Endothelial cell of umbilical vein (primary cell): ENCODE data around the gene DNAJC30. TPM values are rescaled to one million over a fixed set of nuclear protein-coding genes. Genes with fewer than 3 reads are reported as not detected.

ENCODE experiments used
- BruUV-seq: library from RNA; stranded (reverse); fragments of 400-500 nt; replicated peaks from 2 replicates; lab custom pipeline; 2021; lab: Mats Ljungman, UMichigan
- CTCF ChIA-PET: fragments of 300-600, 350-600 bp; sonication (Branson Sonifier 250); formaldehyde crosslinking; loops from one replicate; lab custom pipeline; 2021; ENCODE audit warnings: antibody characterized with exemption, inconsistent platforms; lab: Charles Lee
- POLR2A ChIA-PET: fragments of 300-600, 350-600 bp; sonication (Branson Sonifier 250); formaldehyde crosslinking; loops from one replicate; lab custom pipeline; 2021; ENCODE audit warnings: antibody characterized with exemption, inconsistent platforms; lab: Charles Lee
- DNase-seq: peaks from one replicate; pipeline ENCODE4 v3.0.0-alpha.2; 2011; ENCODE audit warnings: low read depth, low spot score
- FAIRE-seq: peaks from 2 replicates; lab custom pipeline; 2011; peaks lifted over from hg19 to GRCh38; lab: Jason Lieb, UNC
- H2AFZ ChIP-seq: 2 replicates; pipeline ENCODE4 v1.6.0; 2012; ENCODE audit warnings: low read depth, low read length, control low read depth, inconsistent platforms
- H3K27ac ChIP-seq: 2 replicates; pipeline ENCODE4 v1.5.1; 2011; ENCODE audit warnings: low read depth, mild to moderate bottlenecking, control low read depth, low read length, moderate library complexity; ENCODE audit not compliant: insufficient read depth
- H3K27me3 ChIP-seq, 2 experiments: 2 replicates each; pipeline versions ENCODE4 v1.6.0 to v1.6.1; 2011; ENCODE audit warnings: low read length in 2 of 2, mixed read lengths in 1 of 2; ENCODE audit not compliant: control insufficient read depth in 2 of 2, insufficient read depth in 2 of 2
- H3K36me3 ChIP-seq, 2 experiments: 2 replicates in 1 of 2; 3 replicates in 1 of 2; pipeline ENCODE4 v1.5.1; 2011; ENCODE audit warnings: low read length in 2 of 2, mild to moderate bottlenecking in 1 of 2, moderate library complexity in 1 of 2; ENCODE audit not compliant: control insufficient read depth in 2 of 2, insufficient read depth in 2 of 2; ENCODE audit errors: extremely low read depth in 1 of 2
- H3K4me1 ChIP-seq: 3 replicates; pipeline ENCODE4 v1.5.1; 2011; ENCODE audit warnings: mild to moderate bottlenecking, low read length; ENCODE audit not compliant: control insufficient read depth, insufficient read depth; ENCODE audit errors: extremely low read depth
- H3K4me2 ChIP-seq: 2 replicates; pipeline ENCODE4 v1.6.1; 2011; ENCODE audit warnings: low read length, control low read depth, mixed read lengths; ENCODE audit not compliant: insufficient read depth
- H3K4me3 ChIP-seq, 3 experiments: fragments of 200-600 bp in 1 of 3; sonication (generic), shearing (Covaris generic) in 1 of 3; replicated peaks in 1 of 3; 2 replicates each; pipeline ENCODE4 v1.5.1; 2011 to 2016; ENCODE audit warnings: control low read depth in 3 of 3, low read length in 3 of 3, mild to moderate bottlenecking in 2 of 3, inconsistent platforms in 1 of 3, low read depth in 1 of 3, moderate library complexity in 1 of 3; ENCODE audit not compliant: insufficient read depth in 1 of 3
- H3K79me2 ChIP-seq: 2 replicates; pipeline ENCODE4 v1.6.0; 2012; ENCODE audit warnings: low read length, inconsistent platforms; ENCODE audit not compliant: control insufficient read depth, insufficient read depth
- H3K9ac ChIP-seq: replicated peaks from 2 replicates; pipeline ENCODE3; 2011; ENCODE audit warnings: low read length, control low read depth; ENCODE audit not compliant: insufficient read depth; ENCODE audit errors: extremely low read depth
- H3K9me1 ChIP-seq: replicated peaks from 3 replicates; pipeline ENCODE4 v1.6.0; 2011; ENCODE audit warnings: mild to moderate bottlenecking, low read length; ENCODE audit not compliant: control insufficient read depth, insufficient read depth; ENCODE audit errors: extremely low read depth
- H3K9me3 ChIP-seq: replicated peaks from 2 replicates; pipeline ENCODE4 v1.5.1; 2012; ENCODE audit warnings: low read length, inconsistent platforms; ENCODE audit not compliant: control insufficient read depth, insufficient read depth
- H4K20me1 ChIP-seq: replicated peaks from 2 replicates; pipeline ENCODE3; 2011; ENCODE audit warnings: mild to moderate bottlenecking, low read length; ENCODE audit not compliant: control insufficient read depth, insufficient read depth; ENCODE audit errors: extremely low read depth
- EZH2 ChIP-seq: IDR thresholded peaks from 2 replicates; pipeline ENCODE4 v1.6.1; 2012; ENCODE audit warnings: borderline replicate concordance, low read depth, mild to moderate bottlenecking, moderate library complexity, low read length, inconsistent platforms; ENCODE audit not compliant: severe bottlenecking
- FOS ChIP-seq: IDR thresholded peaks from 2 replicates; pipeline ENCODE4 v1.6.1; 2011; ENCODE audit warnings: mild to moderate bottlenecking, low read length, moderate library complexity, borderline replicate concordance; ENCODE audit not compliant: insufficient read depth
- GATA2 ChIP-seq: IDR thresholded peaks from 2 replicates; pipeline ENCODE4 v1.7.0; 2011; ENCODE audit warnings: low read depth, mild to moderate bottlenecking, moderate library complexity, mixed read lengths, low read length; ENCODE audit not compliant: insufficient read length, insufficient read depth
- JUN ChIP-seq: IDR thresholded peaks from 2 replicates; pipeline ENCODE4 v1.6.1; 2011; ENCODE audit warnings: borderline replicate concordance, low read depth; ENCODE audit not compliant: insufficient read length, insufficient read depth
- MYC ChIP-seq: IDR thresholded peaks from one replicate; pipeline ENCODE4 v1.6.1; 2011; ENCODE audit warnings: mild to moderate bottlenecking, low read depth, low read length
- POLR2A ChIP-seq: IDR thresholded peaks from 2 replicates; pipeline ENCODE4 v1.6.1; 2012; ENCODE audit warnings: low read depth, mild to moderate bottlenecking, control low read depth, low read length
- POLR2AphosphoS5 ChIP-seq: IDR thresholded peaks from 2 replicates; pipeline ENCODE4 v1.6.1; 2012; ENCODE audit warnings: low read depth, mild to moderate bottlenecking, control low read depth, low read length, moderate library complexity; ENCODE audit not compliant: insufficient read depth
- dilution Hi-C: fragments of 300-500 bp; cut with MboI; formaldehyde crosslinking; loops from one replicate; pipeline ENCODE4 v1.15.0; 2019; ENCODE audit warnings: low sequenced_read_pairs; ENCODE audit not compliant: extremely low pct_ligation_motif_present
- intact Hi-C: fragments of 100-400 bp; cut with micrococcal nuclease; formaldehyde crosslinking; loops from one replicate; pipeline ENCODE4 v1.10.0; 2022
- polyA plus RNA-seq, 4 experiments: library from polyadenylated mRNA; depleted of rRNA in 3 of 4; stranded (reverse) in 3 of 4; unstranded in 1 of 4; fragments of >200 nt; gene quantifications; 2 replicates each; pipeline versions ENCODE4 v1.2.1 to v1.2.3, GENCODE V29; 2011 to 2012; ENCODE audit warnings: missing spikeins in 1 of 4
- total RNA-seq: library from RNA; stranded (reverse); gene quantifications from 2 replicates; pipeline ENCODE4 v1.2.3, GENCODE V29; 2021
- TF ChIP-seq, protein P1 (sequence below), 2 donors: IDR thresholded peaks; 1 replicate in 1 of 2; 2 replicates in 1 of 2; pipeline ENCODE4 v1.5.1; 2011; ENCODE audit warnings: low read length in 2 of 2, mild to moderate bottlenecking in 2 of 2, moderate library complexity in 2 of 2, control low read depth in 1 of 2, inconsistent platforms in 1 of 2, low read depth in 1 of 2; ENCODE audit not compliant: insufficient read depth in 1 of 2; ENCODE audit errors: extremely low read depth in 1 of 2
- TF ChIP-seq, protein P2 (sequence below): IDR thresholded peaks from 2 replicates; pipeline ENCODE4 v1.6.1; 2011; ENCODE audit not compliant: insufficient read depth, insufficient read length

DNAJC30 gene
- total and polyA plus RNA-seq, 2 donors (not counting 3 experiments of a cell fraction or from before 2014, with no cell fraction given): 10.6 to 11.9 TPM

DNA sequence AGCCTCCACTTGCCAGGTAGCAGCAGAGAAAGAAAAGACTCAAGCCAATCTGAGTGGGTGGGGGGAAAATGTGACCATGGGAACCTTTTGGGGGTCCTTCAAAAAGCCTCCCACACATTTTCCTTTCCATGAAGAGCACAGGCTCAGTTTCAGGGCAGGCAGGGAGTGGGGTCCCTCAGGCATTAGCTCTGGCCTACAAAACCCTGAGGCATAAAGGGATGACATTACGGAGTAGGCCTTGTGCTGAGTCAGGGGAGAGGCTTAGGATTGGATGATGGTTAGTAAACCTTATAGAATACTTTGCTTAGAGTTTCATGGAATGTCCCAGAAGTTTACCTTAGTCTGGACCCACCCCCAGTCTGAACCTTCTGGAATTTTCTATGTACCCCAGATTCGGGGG is 3.5 kb downstream of the DNAJC30 start:
- no TSS peak for BruUV-seq
- DNase-seq: no peak
- ChIA-PET POLR2A (no interaction called here), CTCF (no interaction called here)
- Histone ChIP-seq H3K9me1 (no peaks in the 10 kb centered on the region), H3K27me3 (no peaks in the 10 kb centered on the region), H3K79me2 (peaks cover 42% of the 10 kb centered on the region), H3K9me3 (no peaks in the 10 kb centered on the region), H2AFZ (no peak overlapping the region), H3K4me1 (peaks cover 14% of the 10 kb centered on the region), H3K36me3 (peaks cover 0 to 4% of the 10 kb centered on the region in 2 experiments), H3K4me2 (no peak overlapping the region), H4K20me1 (no peaks in the 10 kb centered on the region), H3K27ac (no peak overlapping the region), H3K4me3 (no peak overlapping the region), H3K9ac (no peak overlapping the region)
- dilution Hi-C loops: no loop called here
- TF ChIP-seq JUN (no peak), FOS (no peak), GATA2 (no peak), MYC (no peak), EZH2 (no peak), POLR2A (no peak), POLR2AphosphoS5 (no peak)
- TF ChIP-seq, protein P1, sequence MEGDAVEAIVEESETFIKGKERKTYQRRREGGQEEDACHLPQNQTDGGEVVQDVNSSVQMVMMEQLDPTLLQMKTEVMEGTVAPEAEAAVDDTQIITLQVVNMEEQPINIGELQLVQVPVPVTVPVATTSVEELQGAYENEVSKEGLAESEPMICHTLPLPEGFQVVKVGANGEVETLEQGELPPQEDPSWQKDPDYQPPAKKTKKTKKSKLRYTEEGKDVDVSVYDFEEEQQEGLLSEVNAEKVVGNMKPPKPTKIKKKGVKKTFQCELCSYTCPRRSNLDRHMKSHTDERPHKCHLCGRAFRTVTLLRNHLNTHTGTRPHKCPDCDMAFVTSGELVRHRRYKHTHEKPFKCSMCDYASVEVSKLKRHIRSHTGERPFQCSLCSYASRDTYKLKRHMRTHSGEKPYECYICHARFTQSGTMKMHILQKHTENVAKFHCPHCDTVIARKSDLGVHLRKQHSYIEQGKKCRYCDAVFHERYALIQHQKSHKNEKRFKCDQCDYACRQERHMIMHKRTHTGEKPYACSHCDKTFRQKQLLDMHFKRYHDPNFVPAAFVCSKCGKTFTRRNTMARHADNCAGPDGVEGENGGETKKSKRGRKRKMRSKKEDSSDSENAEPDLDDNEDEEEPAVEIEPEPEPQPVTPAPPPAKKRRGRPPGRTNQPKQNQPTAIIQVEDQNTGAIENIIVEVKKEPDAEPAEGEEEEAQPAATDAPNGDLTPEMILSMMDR (IDR thresholded peaks at IDR 0.05; ENCODE audit: extremely low read depth in 1 of 2, insufficient read depth in 1 of 2, low read depth in 1 of 2, low read length in 2 of 2): no peak
- TF ChIP-seq, protein P2, sequence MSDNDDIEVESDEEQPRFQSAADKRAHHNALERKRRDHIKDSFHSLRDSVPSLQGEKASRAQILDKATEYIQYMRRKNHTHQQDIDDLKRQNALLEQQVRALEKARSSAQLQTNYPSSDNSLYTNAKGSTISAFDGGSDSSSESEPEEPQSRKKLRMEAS: no peak
- no peak for FAIRE-seq
- intact Hi-C loops: no loop called here
